GM19240 (cell line): ENCODE data around the gene SPATA3.

Experiments used
- DNase-seq: peaks from one replicate; pipeline ENCODE4 v3.0.0; 2011; ENCODE audit warnings: low spot score; ENCODE audit not compliant: insufficient read length

The SPATA3 gene

DNA sequence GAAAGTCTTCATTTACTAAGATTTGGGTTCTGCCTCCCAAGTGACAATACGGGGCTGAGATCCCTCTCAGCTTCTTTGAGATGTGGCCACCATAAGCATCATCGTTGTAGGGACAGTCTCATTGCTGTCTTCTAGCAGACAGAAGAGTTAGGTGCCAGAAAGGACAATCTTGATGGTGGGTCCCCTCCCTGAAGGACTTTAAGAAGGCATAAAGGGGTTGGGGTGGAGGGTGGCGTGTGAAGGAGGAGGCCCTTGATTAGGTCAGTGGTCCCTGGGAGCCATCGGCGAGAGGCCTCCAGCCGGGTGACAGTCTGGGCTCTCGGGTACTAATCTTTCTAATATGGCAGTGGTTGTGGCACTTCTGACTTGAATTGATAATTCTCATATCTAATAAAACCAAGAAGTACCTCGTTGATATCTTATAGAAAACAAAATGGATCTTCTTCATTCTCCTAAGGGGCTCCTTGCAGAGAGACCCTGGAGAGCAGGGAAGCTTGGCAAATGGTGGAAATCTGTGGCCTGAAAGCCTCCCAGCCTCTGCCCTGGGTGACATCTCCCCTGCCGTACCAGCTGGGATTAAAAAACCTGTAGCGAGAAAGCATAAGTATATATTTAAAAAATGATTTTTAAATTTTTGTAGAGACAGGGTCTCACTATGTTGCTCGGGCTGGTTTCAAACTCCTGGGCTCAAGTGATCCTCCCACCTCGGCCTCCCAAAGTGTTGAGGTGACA is 53.5 kb downstream of the SPATA3 start:
- no peak for DNase-seq

DNA sequence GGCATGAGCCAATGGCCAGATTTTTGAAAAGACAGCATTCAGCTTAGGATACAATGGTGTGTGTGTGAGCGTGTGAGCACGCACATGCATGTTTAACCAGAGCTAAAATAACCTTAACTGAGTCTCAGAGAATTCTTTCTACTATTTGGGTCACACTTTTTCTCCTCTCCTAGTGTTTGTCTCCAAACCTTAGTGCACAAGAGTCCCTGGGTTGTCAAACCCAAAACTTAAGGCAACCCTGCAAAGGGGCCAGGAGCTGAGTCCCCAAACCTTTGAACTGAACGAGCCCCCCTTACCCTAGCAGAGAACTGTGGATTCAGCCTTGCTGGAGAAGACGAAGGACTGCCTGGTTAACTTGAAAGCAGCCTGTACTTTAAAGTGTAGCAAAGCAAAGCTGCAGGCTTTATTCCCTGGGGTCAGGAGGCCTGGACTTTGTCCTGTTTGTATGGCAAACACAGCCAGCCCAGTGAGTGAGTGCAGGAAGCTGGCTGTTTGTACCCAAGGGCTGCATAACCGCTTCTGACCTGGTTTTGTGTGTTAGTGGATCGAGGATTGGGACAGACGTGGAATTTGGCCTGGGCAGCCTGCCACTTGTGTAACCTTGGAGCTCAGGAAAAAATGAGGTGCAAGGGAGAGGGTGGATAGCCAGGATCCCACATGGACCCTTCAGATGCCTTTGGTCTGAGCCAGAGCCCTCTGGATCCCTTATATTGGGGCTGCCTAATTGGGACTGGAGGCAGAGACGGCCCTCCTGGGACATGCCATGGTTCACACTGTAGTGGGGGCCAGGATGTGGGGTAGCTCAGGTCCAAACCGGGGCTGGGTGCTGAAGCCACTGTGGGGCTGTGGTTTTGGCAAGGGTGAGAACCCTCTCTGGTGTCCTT is 54.3 kb downstream of the SPATA3 start:
- no peak for DNase-seq

DNA sequence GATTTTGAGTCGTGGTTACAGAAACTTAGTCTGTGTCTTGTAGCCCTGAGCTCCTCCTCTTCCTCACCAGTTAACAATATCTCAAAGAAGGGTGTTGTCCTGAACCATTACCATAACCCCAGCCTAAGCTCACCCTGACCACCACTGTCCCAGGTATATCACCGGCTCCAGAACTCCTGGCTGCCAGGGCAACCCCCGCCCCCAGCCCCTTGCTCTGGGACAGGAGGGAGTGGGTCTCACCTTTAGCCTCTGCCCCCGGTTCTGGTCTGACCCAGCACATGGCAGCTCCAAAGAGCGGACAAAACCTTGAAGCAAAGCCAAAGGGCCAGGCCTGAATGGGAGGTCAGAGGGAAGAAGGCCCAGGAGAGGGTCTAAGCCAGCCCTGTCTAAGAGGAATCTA is 55.2 kb downstream of the SPATA3 start:
- no peak for DNase-seq

DNA sequence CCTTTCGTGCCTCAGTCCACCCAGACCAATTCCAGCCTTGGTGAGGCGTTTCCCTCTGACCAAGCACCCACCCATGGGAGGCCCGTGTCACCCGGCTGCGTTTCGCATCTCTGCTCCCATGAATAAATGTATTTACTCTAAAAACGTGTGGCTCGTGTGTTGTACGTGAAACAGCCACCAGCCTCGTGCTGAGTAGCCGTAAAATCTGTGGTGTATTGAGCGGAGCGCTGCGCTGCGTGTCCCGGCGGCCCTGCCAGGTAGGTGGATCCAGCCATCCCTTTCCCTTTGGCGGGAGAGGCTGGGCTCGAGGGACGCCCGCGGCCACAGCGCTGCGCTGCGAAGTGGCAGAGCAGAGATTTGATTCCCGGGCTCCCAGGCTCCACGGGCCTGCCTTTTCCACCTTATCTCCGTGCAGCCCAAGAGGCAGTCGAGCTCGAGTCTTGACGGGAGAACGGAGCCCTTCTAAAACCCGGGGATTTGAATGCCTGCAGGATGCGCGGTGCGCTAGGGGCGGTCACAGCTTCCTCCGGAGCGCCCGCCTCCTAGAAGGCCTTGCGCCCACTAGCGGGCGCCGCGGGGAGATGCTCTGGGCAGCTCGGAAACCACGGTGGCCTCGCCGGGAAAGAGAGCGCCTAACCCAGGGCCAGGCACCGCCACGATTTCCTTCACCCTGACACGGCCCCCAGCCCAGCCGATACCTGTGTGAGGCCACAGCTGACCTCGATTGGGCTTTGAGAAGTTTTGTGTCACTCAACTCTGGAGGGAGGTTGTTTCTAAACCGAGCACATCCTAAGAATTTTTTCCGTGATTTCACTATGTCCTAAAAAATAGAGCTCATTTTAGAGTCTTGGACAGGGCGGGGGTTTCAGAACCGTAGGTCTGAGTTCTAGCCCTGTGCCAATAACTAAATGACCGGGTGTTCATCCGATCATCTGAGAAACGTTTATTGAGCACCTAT is 56.9 kb downstream of the SPATA3 start:
- DNase-seq, result peak; percentile 67

DNA sequence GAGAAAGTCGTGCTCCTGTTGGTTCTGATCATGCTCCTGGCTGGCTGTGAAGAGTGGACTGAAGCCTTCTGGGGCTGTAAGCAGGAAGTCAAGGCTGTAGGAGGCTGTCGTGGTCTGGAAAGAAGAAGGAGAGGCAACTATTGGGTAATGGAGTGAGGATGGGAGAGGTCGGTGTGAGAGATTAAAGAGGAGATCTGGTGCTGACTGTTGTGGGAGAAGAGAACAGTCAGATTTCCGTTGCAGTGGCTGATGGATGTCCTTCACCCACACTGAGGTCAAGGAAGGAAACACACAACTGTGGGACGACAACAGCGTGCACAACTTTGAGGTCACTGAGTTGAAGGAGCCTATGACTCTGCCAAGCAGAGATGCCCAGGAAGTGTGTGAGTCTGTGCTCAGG is 57.9 kb downstream of the SPATA3 start:
- no peak for DNase-seq

DNA sequence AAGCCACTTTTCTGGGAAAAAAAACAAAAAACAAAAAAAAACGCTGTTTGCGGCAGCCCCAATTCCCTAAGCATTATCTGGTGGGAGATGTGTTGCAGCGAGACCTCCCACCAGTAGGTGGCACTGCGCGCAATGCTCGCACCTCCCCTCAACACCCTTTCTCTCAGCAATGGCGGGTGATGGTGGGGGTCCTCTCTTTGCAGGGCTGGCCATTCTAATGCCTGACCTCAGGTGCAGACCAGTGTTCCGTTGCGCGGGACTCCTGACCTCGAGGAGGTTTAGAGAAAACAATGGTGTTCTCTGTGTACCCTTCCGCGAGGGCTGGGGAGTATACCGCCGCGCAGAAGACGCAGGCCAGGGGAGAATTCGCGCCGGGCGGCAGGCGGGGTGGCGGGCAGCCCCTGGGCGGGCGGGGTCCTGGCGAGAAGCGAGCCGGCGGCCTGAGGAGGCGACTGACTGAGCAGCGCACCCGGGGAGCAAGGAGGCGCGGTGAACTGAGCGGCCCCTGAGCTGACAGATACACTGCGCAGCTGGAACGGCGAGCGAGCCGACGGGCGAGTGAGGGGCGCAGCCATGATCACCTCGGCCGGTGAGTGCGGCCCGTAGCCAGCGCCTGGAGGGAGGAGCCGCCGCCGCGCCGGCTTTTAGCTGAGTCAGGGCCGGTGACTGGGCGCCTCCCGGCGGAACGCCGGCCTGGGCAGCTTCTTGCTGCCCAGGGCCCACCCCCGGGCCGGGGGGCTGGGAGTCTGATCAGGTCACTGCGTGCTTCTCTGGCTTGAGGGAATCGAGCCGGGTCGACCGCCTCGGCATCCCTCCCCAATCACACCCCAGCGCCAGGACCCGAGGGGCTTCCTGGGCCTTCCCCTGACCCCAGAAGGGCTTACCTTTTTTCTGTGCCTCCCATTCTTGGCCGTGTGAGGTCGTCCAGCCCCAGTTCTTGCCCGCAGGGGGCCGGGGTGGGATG is 60.8 kb downstream of the SPATA3 start, which contains the start of gene PSMD1:
PSMD1 (plus strand) TSS at position 415 of the 964 bp plus-strand sequence; CDS start at position 574, 159 bp downstream.
- peak; percentile 73 for DNase-seq

DNA sequence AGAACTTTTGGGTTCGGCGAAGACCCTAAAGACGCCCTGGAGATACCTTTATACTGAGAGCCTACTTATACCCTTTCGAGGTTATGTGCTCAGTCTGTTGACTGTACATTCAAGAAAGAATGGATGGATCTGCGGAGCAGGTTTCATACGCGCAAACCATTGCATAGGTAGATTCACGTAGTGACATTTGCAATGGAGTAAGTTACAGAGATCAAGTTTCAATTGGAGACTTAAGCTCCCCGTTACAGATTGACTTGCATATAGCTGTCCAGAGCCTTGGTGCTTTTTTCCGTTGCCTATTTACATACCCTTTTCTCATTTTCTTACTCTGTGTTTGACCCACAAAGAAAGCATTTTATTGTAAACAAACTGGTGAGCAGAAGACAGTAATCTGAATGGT is 61.7 kb downstream of the SPATA3 start:
- no peak for DNase-seq
